ENCODE measurements around the gene CLSTN2.

Gene CLSTN2

GRCh38 chr3:139944256-139944910, 9.4 kb downstream of the CLSTN2 start:
- H3K27ac ChIP-seq: no peak overlapping the region
- no peaks in the 10 kb centered on the region for H3K4me1 ChIP-seq (ENCODE audit: low read depth, poor library complexity, severe bottlenecking)
- H2AFZ ChIP-seq (ENCODE audit: low read depth): no peak overlapping the region
- H4K20me1 ChIP-seq (ENCODE audit: insufficient read depth): no peaks in the 10 kb centered on the region
- H3K79me2 ChIP-seq (ENCODE audit: insufficient read depth, low read depth): no peaks in the 10 kb centered on the region
- H3K27me3 ChIP-seq (ENCODE audit: insufficient read depth, low read depth): no peaks in the 10 kb centered on the region
- H3K9ac ChIP-seq: no peak overlapping the region
- no peak overlapping the region for H3K4me2 ChIP-seq
- H3K36me3 ChIP-seq (ENCODE audit: insufficient read depth): no peaks in the 10 kb centered on the region
- no peak for TF ChIP-seq CTCF (conservative IDR thresholded peaks at IDR 0.05; ENCODE audit: low read depth, low read length)
- H3K4me3 ChIP-seq (IDR thresholded peaks at IDR 0.05; ENCODE audit: insufficient read depth, low read depth, low read length): no peak overlapping the region

GRCh38 chr3:139945386-139945785, 10.4 kb downstream of the CLSTN2 start:
- no peaks in the 10 kb centered on the region for H3K27me3 ChIP-seq (ENCODE audit: insufficient read depth, low read depth)
- no peaks in the 10 kb centered on the region for H3K36me3 ChIP-seq (ENCODE audit: insufficient read depth)
- H3K9ac ChIP-seq: no peak overlapping the region
- TF ChIP-seq CTCF (conservative IDR thresholded peaks at IDR 0.05; ENCODE audit: low read depth, low read length): no peak
- no peak overlapping the region for H3K27ac ChIP-seq
- H3K4me3 ChIP-seq (IDR thresholded peaks at IDR 0.05; ENCODE audit: insufficient read depth, low read depth, low read length): no peak overlapping the region
- no peaks in the 10 kb centered on the region for H3K79me2 ChIP-seq (ENCODE audit: insufficient read depth, low read depth)
- H2AFZ ChIP-seq (ENCODE audit: low read depth): no peak overlapping the region
- no peak overlapping the region for H3K4me2 ChIP-seq
- no peaks in the 10 kb centered on the region for H4K20me1 ChIP-seq (ENCODE audit: insufficient read depth)
- H3K4me1 ChIP-seq (ENCODE audit: low read depth, poor library complexity, severe bottlenecking): no peaks in the 10 kb centered on the region

GRCh38 chr3:139945942-139946341, 11.0 kb downstream of the CLSTN2 start:
- no peaks in the 10 kb centered on the region for H3K4me1 ChIP-seq (ENCODE audit: low read depth, poor library complexity, severe bottlenecking)
- H3K79me2 ChIP-seq (ENCODE audit: insufficient read depth, low read depth): no peaks in the 10 kb centered on the region
- no peak for TF ChIP-seq CTCF (conservative IDR thresholded peaks at IDR 0.05; ENCODE audit: low read depth, low read length)
- no peak overlapping the region for H3K27ac ChIP-seq
- H3K4me2 ChIP-seq: no peak overlapping the region
- no peak overlapping the region for H3K9ac ChIP-seq
- no peaks in the 10 kb centered on the region for H3K36me3 ChIP-seq (ENCODE audit: insufficient read depth)
- H3K4me3 ChIP-seq (IDR thresholded peaks at IDR 0.05; ENCODE audit: insufficient read depth, low read depth, low read length): no peak overlapping the region
- H4K20me1 ChIP-seq (ENCODE audit: insufficient read depth): no peaks in the 10 kb centered on the region
- no peak overlapping the region for H2AFZ ChIP-seq (ENCODE audit: low read depth)
- H3K27me3 ChIP-seq (ENCODE audit: insufficient read depth, low read depth): no peaks in the 10 kb centered on the region

- Histone ChIP-seq H3K36me3 (ENCODE audit: insufficient read depth) (no peaks in the 10 kb centered on the region), H3K27me3 (ENCODE audit: insufficient read depth, low read depth) (no peaks in the 10 kb centered on the region), H3K4me3 (IDR thresholded peaks at IDR 0.05; ENCODE audit: insufficient read depth, low read depth, low read length) (no peak overlapping the region), H3K4me1 (ENCODE audit: low read depth, poor library complexity, severe bottlenecking) (no peaks in the 10 kb centered on the region), H3K4me2 (no peak overlapping the region), H2AFZ (ENCODE audit: low read depth) (no peak overlapping the region), H4K20me1 (ENCODE audit: insufficient read depth) (no peaks in the 10 kb centered on the region), H3K79me2 (ENCODE audit: insufficient read depth, low read depth) (no peaks in the 10 kb centered on the region), H3K27ac (no peak overlapping the region), H3K9ac (no peak overlapping the region)
- no peak for TF ChIP-seq CTCF (conservative IDR thresholded peaks at IDR 0.05; ENCODE audit: low read depth, low read length)
Measured at GRCh38 chr3:139948467-139948866, 13.5 kb downstream of the CLSTN2 start.
